Activated CD4-positive, alpha-beta memory T cell treated with anti-CD3 and anti-CD28 coated beads for 36 hours (primary cell): ENCODE measurements around the gene CHD1L. TPM values are rescaled to one million over a fixed set of nuclear protein-coding genes. Genes with fewer than 3 reads are reported as not detected.
"Not testable (repeated sequence)": the region's sequence is repeated elsewhere in the genome, so short reads cannot be mapped to it uniquely, and the experiment has no call there.

Experiments
- CTCF ChIA-PET: fragments of 350-600 bp; sonication (Branson Sonifier 250); formaldehyde crosslinking; loops from one replicate; lab custom pipeline; 2021; ENCODE audit warnings: antibody characterized with exemption, inconsistent platforms; lab: Charles Lee
- POLR2A ChIA-PET: fragments of 350-600 bp; sonication (Branson Sonifier 250); formaldehyde crosslinking; loops from one replicate; lab custom pipeline; 2021; ENCODE audit warnings: antibody characterized with exemption; lab: Charles Lee
- DNase-seq: peaks from one replicate; pipeline ENCODE4 v3.0.0-alpha.2; 2020
- H3K27ac Mint-ChIP-seq: one replicate; pipeline ENCODE4 v1.8.0; 2021; ENCODE audit warnings: mixed read lengths
- H3K27me3 Mint-ChIP-seq: one replicate; pipeline ENCODE4 v1.8.0; 2021; ENCODE audit warnings: mixed read lengths
- H3K36me3 Mint-ChIP-seq: one replicate; pipeline ENCODE4 v1.8.0; 2021; ENCODE audit warnings: mixed read lengths
- H3K4me1 Mint-ChIP-seq: one replicate; pipeline ENCODE4 v1.8.0; 2021; ENCODE audit warnings: low read depth, mixed read lengths
- H3K4me3 Mint-ChIP-seq: one replicate; pipeline ENCODE4 v1.8.0; 2021; ENCODE audit warnings: mild to moderate bottlenecking, mixed read lengths
- H3K9me3 Mint-ChIP-seq: one replicate; pipeline ENCODE4 v1.8.0; 2021; ENCODE audit warnings: mixed read lengths
- intact Hi-C: fragments of 100-400 bp; cut with micrococcal nuclease; formaldehyde crosslinking; loops from one replicate; pipeline ENCODE4 v1.15.1; 2023
- total RNA-seq, 2 experiments: library from RNA; stranded (reverse); gene quantifications; one replicate each; pipeline ENCODE4 v1.2.3, GENCODE V29; 2021

Gene CHD1L
- total RNA-seq, 2 experiments from 2014 or later: 71.2 to 72.0 TPM

DNA sequence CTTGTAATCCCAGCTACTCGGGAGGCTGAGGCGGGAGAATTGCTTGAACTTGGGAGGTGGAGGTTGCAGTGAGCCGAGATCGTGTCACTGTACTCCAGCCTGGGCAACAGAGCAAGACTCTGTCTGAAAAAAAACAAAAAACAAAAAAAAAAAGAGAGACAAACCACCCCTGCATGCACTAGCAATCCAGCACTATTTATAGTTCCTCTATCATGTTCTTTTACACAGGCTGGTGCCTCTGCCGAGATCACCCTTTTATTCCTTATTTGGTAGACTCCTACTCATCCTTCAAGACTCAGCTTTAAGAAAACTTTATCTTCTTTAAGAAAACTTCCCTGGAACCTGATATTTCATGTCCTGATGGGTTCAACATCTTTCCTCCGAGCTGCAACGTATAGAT is 28.2 kb upstream of the CHD1L start:
- intact Hi-C loops: no loop called here
- Mint-ChIP-seq H3K4me1 (peaks cover 2% of the 10 kb centered on the region), H3K27ac (no peak overlapping the region), H3K36me3 (no peaks in the 10 kb centered on the region), H3K27me3 (no peaks in the 10 kb centered on the region), H3K9me3 (no peaks in the 10 kb centered on the region), H3K4me3 (no peak overlapping the region)
- POLR2A ChIA-PET: no interaction called here
- no peak for DNase-seq
- CTCF ChIA-PET: no interaction called here

DNA sequence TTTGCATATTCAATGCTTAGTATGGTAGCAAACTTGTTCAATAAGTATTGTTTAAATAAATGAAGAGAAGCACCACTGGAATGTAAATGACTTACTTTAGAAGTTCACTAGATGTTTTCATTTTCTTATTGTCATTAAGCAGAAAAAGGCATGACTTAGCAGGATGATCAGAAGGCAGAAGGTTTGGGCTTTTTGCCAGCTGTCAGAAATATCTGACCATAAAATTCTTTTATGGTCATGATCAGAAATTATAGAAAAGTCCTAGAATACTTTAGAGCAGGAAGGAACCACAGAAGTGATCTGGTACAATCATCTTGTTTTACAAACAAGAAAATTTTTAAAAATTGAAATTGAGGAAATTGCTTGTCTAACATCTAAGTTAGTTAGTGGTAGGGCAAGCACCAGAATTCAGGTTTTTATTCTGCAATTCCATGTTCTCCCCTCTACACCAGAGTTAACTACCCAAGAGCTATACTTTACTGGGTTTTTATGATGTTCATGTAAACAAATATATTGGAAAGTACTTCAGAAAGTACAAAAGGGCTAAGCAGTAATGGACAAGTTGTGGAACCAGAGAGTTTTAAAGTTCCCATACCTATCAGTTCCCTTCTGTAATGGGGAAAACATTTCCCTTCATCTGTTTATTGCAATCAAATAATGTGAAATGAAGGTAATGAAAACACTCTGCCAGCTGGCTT is 27.5 kb upstream of the CHD1L start:
- ChIA-PET POLR2A (no interaction called here), CTCF (no interaction called here)
- no peak overlapping the region for H3K27ac Mint-ChIP-seq
- no peaks in the 10 kb centered on the region for H3K27me3 Mint-ChIP-seq
- intact Hi-C loops: no loop called here
- H3K4me1 Mint-ChIP-seq: peaks cover 2% of the 10 kb centered on the region
- H3K9me3 Mint-ChIP-seq: no peaks in the 10 kb centered on the region
- H3K4me3 Mint-ChIP-seq: no peak overlapping the region
- no peak for DNase-seq
- no peaks in the 10 kb centered on the region for H3K36me3 Mint-ChIP-seq

DNA sequence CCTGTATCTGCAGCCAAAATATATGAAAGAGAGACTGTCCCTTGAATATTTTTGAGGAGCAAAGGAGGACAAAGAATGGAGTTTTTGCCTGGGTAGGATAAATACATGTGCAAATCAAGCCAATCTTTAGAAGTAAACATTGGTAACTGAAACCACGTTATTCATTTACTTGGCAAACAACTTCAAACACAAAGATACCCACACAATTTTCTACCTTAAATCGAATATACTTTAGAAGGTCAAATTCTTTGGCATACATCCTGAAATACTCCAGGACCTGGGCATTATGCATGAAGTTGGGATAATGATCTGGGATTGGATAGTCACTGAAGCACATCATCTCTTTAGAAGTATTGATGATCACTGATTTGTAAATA is 27.0 kb upstream of the CHD1L start:
- no peak overlapping the region for H3K27ac Mint-ChIP-seq

DNA sequence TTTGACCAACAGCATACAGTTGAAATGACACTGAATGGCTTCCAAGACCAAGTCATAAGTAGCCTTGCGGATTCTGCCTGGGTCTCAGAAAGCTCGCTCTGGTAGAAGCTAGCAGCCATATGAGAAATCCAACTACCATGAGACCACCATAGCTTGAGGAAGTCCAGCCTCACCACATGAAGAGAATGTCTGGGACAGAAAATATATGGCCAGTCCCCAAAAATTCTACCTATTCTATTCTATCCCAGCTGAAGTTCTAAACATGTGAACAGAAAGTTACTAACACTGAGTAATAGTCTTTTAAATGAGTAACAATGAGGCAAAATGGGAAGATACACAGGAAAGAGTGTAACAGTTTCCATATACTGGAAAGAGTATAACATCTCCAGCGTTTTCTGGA is 26.4 kb upstream of the CHD1L start:
- H3K4me3 Mint-ChIP-seq: no peak overlapping the region
- no peaks in the 10 kb centered on the region for H3K36me3 Mint-ChIP-seq
- intact Hi-C loops: no loop called here
- DNase-seq: no peak
- H3K4me1 Mint-ChIP-seq: peaks cover 2% of the 10 kb centered on the region
- H3K27ac Mint-ChIP-seq: no peak overlapping the region
- ChIA-PET POLR2A (no interaction called here), CTCF (no interaction called here)
- H3K9me3 Mint-ChIP-seq: no peaks in the 10 kb centered on the region
- no peaks in the 10 kb centered on the region for H3K27me3 Mint-ChIP-seq

More for the DNA sequence above, 27.0 kb upstream of the CHD1L start:
- no peak for DNase-seq
- CTCF ChIA-PET: no interaction called here
- intact Hi-C loops: no loop called here
- Mint-ChIP-seq H3K4me1 (peaks cover 2% of the 10 kb centered on the region), H3K9me3 (no peaks in the 10 kb centered on the region), H3K4me3 (no peak overlapping the region), H3K36me3 (no peaks in the 10 kb centered on the region), H3K27me3 (no peaks in the 10 kb centered on the region)
- POLR2A ChIA-PET: no interaction called here

DNA sequence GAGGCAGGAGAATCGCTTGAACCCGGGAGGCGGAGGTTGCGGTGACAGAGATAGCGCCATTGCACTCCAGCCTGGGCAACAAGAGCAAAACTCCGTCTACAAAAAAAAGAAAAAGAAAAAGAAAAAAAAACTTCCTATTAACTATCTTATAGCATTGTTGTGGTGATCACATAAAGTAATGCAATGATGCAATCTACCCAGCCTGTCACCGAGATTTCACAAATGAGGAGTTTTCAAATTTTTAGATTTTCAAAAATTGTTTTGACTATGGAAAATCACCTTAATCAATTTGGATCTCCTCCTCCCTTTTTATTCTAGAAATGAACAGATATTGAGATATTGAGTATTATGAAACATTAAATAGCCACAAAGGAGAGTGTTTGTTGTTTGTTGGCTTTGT is 25.3 kb upstream of the CHD1L start:
- ChIA-PET POLR2A (no interaction called here), CTCF (no interaction called here)
- Mint-ChIP-seq H3K4me3 (no peak overlapping the region), H3K27me3 (no peaks in the 10 kb centered on the region), H3K36me3 (no peaks in the 10 kb centered on the region), H3K27ac (no peak overlapping the region), H3K9me3 (no peaks in the 10 kb centered on the region), H3K4me1 (peaks cover 2% of the 10 kb centered on the region)
- DNase-seq: no peak
- intact Hi-C loops: no loop called here

DNA sequence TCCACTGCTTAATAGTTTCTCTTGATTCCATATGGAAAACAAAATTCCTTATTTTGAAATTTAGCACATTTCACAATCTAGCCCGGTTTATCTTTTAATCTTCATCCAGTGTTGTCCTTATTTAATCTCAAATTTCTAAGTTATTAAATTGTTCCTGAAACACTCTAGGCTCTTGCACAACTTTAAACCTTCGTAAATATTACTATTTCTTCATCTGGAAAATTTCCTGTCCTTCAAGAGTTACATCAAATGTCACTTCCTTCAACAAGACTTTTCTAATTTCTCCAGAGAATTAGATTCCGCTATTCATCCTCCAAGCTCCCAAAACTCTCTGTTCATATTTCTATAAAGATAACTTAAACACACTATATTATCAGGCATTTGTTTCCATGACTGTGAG is 23.9 kb upstream of the CHD1L start:
- H3K27ac Mint-ChIP-seq: no peak overlapping the region
- H3K4me1 Mint-ChIP-seq: peaks cover 2% of the 10 kb centered on the region
- ChIA-PET POLR2A (no interaction called here), CTCF (no interaction called here)
- H3K4me3 Mint-ChIP-seq: no peak overlapping the region
- DNase-seq: no peak
- no peaks in the 10 kb centered on the region for H3K36me3 Mint-ChIP-seq
- no peaks in the 10 kb centered on the region for H3K27me3 Mint-ChIP-seq
- intact Hi-C loops: no loop called here
- no peaks in the 10 kb centered on the region for H3K9me3 Mint-ChIP-seq

DNA sequence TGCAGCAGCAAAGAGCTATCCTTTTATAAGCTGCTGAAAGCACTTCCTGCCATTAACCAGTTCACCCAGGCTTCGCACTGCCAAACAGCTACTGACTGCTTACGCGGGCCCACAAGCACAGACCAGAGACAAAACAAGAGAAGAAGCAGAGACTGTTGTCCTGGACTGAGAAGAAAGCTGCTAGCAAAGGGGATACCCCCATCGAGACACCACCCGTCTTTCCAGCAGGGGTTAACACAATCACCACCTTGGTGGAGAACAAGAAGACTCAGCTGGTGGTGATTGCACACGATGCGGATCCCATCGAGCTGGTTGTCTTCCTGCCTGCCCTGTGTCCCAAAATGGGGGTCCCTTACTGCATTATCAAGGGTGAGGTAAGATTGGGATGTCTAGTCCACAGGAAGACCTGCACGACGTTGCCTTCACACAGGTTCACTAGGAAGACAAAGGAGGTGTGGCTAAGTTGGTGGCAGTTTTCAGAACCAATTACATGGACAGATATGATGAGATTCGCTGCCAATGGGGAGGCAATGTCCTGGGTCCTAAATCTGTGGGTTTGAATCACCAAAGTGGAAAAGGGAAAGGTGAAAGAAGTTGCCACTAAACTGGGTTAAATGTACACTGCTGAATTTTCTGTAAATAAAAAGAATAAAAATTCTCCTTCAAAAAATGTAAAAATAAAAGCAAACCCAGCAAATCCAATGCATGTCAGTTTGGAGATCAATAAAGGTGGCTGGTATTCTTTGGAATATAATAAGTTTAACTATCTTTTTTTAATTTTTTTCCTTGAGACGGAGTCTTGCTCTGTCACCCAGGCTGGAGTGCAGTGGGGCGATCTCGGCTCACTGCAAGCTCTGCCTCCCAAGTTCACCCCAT is 18.5 kb upstream of the CHD1L start:
- H3K36me3 Mint-ChIP-seq: no peaks in the 10 kb centered on the region
- H3K4me3 Mint-ChIP-seq: no peak overlapping the region
- POLR2A ChIA-PET: interaction anchor here (2.2 kb wide), 1 partner anchor 19 kb away, joined by 7 read pairs; the partner anchor contains the start of gene CHD1L

DNA sequence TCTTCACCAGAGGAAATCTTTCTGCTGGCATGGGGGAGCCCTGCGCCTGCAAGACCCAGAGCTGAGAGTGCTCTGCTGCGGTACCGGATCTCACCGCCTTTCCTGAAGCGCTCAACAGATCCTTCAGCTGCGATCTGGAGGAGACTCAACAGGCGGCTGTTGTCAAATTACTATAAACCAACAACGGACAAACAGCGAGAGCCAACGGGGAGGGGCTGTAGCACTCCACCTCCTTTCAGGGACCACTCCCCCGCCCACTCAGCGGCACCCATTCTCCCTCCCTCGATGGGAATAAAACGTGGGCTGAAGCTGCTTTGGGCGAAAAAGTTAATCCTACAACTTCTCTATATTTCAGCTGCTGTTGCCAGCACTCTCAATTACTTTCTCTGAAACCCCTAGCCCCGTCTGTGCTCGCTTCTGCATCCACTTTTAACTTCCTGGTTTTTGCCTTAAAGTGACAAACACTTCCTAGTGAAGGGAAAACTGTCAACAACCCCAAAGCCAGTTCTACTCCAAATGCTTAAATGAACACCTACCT is 17.2 kb upstream of the CHD1L start, which contains the start of gene FMO5:
Gene FMO5 (minus strand): TSS at position 147 of the 538 bp plus-strand sequence. CDS start 310 bp downstream, outside the sequence.
- Mint-ChIP-seq H3K27ac (peak within 1 kb of the TSS; percentile 28), H3K9me3 (no peaks in the 10 kb centered on the region), H3K27me3 (no peaks in the 10 kb centered on the region), H3K4me3 (peak within 1 kb of the TSS; percentile 82), H3K36me3 (no peaks in the 10 kb centered on the region), H3K4me1 (peaks cover 10% of the 10 kb centered on the region)
- intact Hi-C loops: loop anchor here (1.0 to 5.0 kb wide), 2 partner anchors 17 to 53 kb away; partner anchors contain the start of genes CHD1L and PRKAB2
- ChIA-PET POLR2A (interaction anchor here (0.9 to 2.2 kb wide), 3 partner anchors 17 to 141 kb away, joined by 3 to 7 read pairs (median 5); partner anchors contain the start of gene CHD1L), CTCF (interaction anchor here (1.1 to 1.7 kb wide), 3 partner anchors 17 to 39 kb away, joined by 3 to 13 read pairs (median 4); partner anchors contain the start of gene CHD1L)
- DNase-seq: peak; percentile 69

More for the DNA sequence above, 18.5 kb upstream of the CHD1L start:
- intact Hi-C loops: no loop called here
- H3K27ac Mint-ChIP-seq: no peak overlapping the region
- H3K4me1 Mint-ChIP-seq: peaks cover 10% of the 10 kb centered on the region
- H3K27me3 Mint-ChIP-seq: no peaks in the 10 kb centered on the region
- no peaks in the 10 kb centered on the region for H3K9me3 Mint-ChIP-seq
- CTCF ChIA-PET: interaction anchor here (1.3 kb wide), 1 partner anchor 18 kb away, joined by 5 read pairs; the partner anchor contains the start of gene CHD1L
- no peak for DNase-seq

DNA sequence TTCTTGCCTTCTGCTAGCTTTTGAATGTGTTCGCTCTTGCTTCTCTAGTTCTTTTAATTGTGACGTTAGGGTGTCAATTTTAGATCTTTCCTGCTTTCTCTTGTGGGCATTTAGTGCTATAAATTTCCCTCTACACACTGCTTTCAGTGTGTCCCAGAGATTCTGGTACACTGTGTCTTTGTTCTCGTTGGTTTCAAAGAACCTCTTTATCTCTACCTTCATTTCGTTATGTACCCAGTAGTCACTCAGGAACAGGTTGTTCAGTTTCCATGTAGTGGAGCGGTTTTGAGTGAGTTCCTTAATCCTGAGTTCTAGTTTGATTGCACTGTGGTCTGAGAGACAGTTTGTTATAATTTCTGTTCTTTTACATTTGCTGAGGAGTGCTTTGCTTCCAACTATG is 11.5 kb upstream of the CHD1L start:
- CTCF ChIA-PET, H3K27ac Mint-ChIP-seq, POLR2A ChIA-PET, H3K27me3 Mint-ChIP-seq, DNase-seq, intact Hi-C loops, H3K4me3 Mint-ChIP-seq, H3K9me3 Mint-ChIP-seq, H3K36me3 Mint-ChIP-seq, H3K4me1 Mint-ChIP-seq: not testable (repeated sequence)

DNA sequence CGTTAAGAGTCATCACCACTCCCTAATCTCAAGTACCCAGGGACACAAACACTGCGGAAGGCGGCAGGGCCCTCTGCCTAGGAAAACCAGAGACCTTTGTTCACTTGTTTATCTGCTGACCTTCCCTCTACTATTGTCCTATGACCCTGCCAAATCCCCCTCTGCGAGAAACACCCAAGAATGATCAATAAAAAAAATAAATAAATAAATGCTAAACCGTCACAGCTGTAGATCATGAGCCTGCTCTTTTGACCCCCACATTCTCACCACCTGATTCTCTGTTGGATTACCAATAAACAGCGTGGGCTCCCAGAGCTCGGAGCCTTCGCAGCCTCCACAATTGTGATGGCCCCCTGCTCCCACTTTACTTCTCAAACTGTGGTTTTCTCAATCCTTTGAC is 8.6 kb upstream of the CHD1L start:
- H3K9me3 Mint-ChIP-seq, CTCF ChIA-PET, H3K4me1 Mint-ChIP-seq, H3K27ac Mint-ChIP-seq, DNase-seq, H3K27me3 Mint-ChIP-seq, H3K4me3 Mint-ChIP-seq, intact Hi-C loops, H3K36me3 Mint-ChIP-seq, POLR2A ChIA-PET: not testable (repeated sequence)

DNA sequence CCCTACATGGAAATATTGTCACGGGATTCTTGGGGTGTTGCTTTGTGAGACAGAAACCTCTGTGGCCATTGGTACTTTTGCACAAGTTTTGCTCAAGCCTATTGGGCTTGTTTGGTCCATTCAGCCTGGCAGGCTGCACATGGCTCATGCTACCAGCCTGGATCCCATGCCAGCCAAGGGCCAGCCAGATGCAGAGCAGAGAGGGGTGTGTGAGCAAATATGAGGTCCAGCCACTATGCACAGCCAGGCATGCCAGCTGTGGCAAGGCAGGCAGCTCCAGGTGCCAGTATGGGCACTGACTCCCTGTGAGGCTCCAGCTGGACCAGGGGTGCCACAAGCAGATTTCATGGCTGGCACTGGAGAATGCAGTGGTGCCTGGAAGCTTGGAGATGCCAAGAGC is 6.7 kb upstream of the CHD1L start:
- no peak overlapping the region for H3K27ac Mint-ChIP-seq
- intact Hi-C loops: no loop called here
- H3K4me1 Mint-ChIP-seq: no peaks in the 10 kb centered on the region
- H3K4me3 Mint-ChIP-seq: no peak overlapping the region
- CTCF ChIA-PET: interaction anchor here (1.0 to 1.6 kb wide), 2 partner anchors 62 to 64 kb away, joined by 3 to 5 read pairs; partner anchors contain the start of gene PRKAB2
- POLR2A ChIA-PET: no interaction called here
- no peaks in the 10 kb centered on the region for H3K36me3 Mint-ChIP-seq
- DNase-seq: no peak
- no peaks in the 10 kb centered on the region for H3K27me3 Mint-ChIP-seq
- no peaks in the 10 kb centered on the region for H3K9me3 Mint-ChIP-seq

DNA sequence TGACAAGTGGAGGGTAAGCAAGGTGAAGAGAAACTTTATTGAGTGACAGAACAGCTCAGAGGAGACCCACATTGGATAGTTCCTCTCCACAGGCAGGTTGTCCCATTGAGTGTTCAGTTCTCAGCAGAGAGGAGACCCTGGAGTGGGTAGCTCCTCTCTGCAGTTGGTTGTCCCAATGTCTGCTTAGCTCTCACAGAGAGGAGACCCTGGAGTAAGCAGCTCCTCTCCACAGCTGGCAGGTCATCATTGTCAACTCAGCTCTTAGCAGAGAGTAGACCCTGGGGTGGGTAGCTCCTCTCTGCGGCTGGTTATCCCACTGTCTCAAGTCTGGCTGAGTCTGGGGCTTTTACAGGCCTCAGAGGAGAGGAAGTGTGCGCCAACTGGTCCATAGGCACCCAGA is 6.0 kb upstream of the CHD1L start:
- intact Hi-C loops: no loop called here
- Mint-ChIP-seq H3K4me1 (no peaks in the 10 kb centered on the region), H3K36me3 (no peaks in the 10 kb centered on the region), H3K27me3 (no peaks in the 10 kb centered on the region), H3K27ac (no peak overlapping the region), H3K9me3 (no peaks in the 10 kb centered on the region), H3K4me3 (no peak overlapping the region)
- CTCF ChIA-PET: interaction anchor here (1.0 to 1.6 kb wide), 2 partner anchors 63 to 65 kb away, joined by 3 to 5 read pairs; partner anchors contain the start of gene PRKAB2
- POLR2A ChIA-PET: no interaction called here
- no peak for DNase-seq
